Neuronal stem cell (in vitro differentiated cells): Measurements from ENCODE around the gene C11orf87.

ENCODE experiments used
- DNase-seq: peaks from one replicate; pipeline ENCODE4 v3.0.0-alpha.2; 2013; ENCODE audit warnings: low spot score
- H2AFZ ChIP-seq: one replicate; pipeline ENCODE4 v1.6.1; 2013; ENCODE audit warnings: mild to moderate bottlenecking, low read length, inconsistent platforms
- H2AK5ac ChIP-seq: 2 replicates; pipeline ENCODE4 v1.6.1; 2013; ENCODE audit warnings: low read depth, mild to moderate bottlenecking, inconsistent platforms, low read length, moderate library complexity, mixed read lengths
- H2BK120ac ChIP-seq: 2 replicates; pipeline ENCODE4 v1.6.1; 2013; ENCODE audit warnings: low read depth, mild to moderate bottlenecking, inconsistent platforms, low read length, moderate library complexity, mixed read lengths
- H2BK12ac ChIP-seq: one replicate; pipeline ENCODE4 v1.6.1; 2013; ENCODE audit warnings: low read length, inconsistent platforms
- H2BK15ac ChIP-seq: 2 replicates; pipeline ENCODE4 v1.6.1; 2013; ENCODE audit warnings: mild to moderate bottlenecking, low read length, inconsistent platforms, mixed read lengths
- H2BK5ac ChIP-seq: one replicate; pipeline ENCODE4 v1.6.1; 2013; ENCODE audit warnings: inconsistent platforms, mild to moderate bottlenecking, low read length, moderate library complexity
- H3K14ac ChIP-seq: one replicate; pipeline ENCODE4 v1.6.1; 2013; ENCODE audit warnings: low read length, inconsistent platforms
- H3K18ac ChIP-seq: 2 replicates; pipeline ENCODE4 v1.6.1; 2013; ENCODE audit warnings: low read length, inconsistent platforms
- H3K23ac ChIP-seq: 2 replicates; pipeline ENCODE4 v1.6.1; 2013; ENCODE audit warnings: low read depth, mild to moderate bottlenecking, mixed read lengths, low read length, inconsistent platforms; ENCODE audit not compliant: poor library complexity
- H3K27ac ChIP-seq: replicated peaks from 3 replicates; pipeline ENCODE4 v1.5.1; 2013; ENCODE audit warnings: low read length, inconsistent platforms
- H3K27me3 ChIP-seq, 3 experiments: 2 replicates each; pipeline ENCODE4 v1.6.1; 2013; ENCODE audit warnings: low read length in 3 of 3, mild to moderate bottlenecking in 2 of 3, inconsistent platforms in 1 of 3, low read depth in 1 of 3, mixed read lengths in 1 of 3, moderate library complexity in 1 of 3; ENCODE audit not compliant: control insufficient read depth in 3 of 3, insufficient read depth in 3 of 3
- H3K36me3 ChIP-seq, 2 donors: replicated peaks in 1 of 2; 2 replicates each; pipeline ENCODE4 v1.6.1; 2013; ENCODE audit warnings: low read length in 2 of 2; ENCODE audit not compliant: control insufficient read depth in 2 of 2, insufficient read depth in 2 of 2
- H3K4ac ChIP-seq: 2 replicates; pipeline ENCODE4 v1.6.1; 2013; ENCODE audit warnings: inconsistent platforms, mild to moderate bottlenecking, low read length, moderate library complexity
- H3K4me1 ChIP-seq, 2 donors: 1 replicate in 1 of 2; 2 replicates in 1 of 2; pipeline ENCODE4 v1.6.1; 2013; ENCODE audit warnings: low read length in 2 of 2, low read depth in 1 of 2; ENCODE audit not compliant: control insufficient read depth in 2 of 2, insufficient read depth in 1 of 2
- H3K4me2 ChIP-seq: one replicate; pipeline ENCODE4 v1.6.1; 2013; ENCODE audit warnings: mild to moderate bottlenecking, low read length, inconsistent platforms; ENCODE audit not compliant: insufficient read depth, poor library complexity, severe bottlenecking
- H3K4me3 ChIP-seq, 2 donors: 2 replicates each; pipeline ENCODE4 v1.5.1; 2013; ENCODE audit warnings: low read length in 2 of 2, mild to moderate bottlenecking in 2 of 2, inconsistent platforms in 1 of 2, moderate library complexity in 1 of 2
- H3K79me1 ChIP-seq: one replicate; pipeline ENCODE4 v1.6.1; 2013; ENCODE audit warnings: low read depth, mild to moderate bottlenecking, inconsistent platforms, low read length, moderate library complexity
- H3K9ac ChIP-seq: one replicate; pipeline ENCODE4 v1.6.1; 2013; ENCODE audit warnings: mild to moderate bottlenecking, low read depth, low read length, inconsistent platforms; ENCODE audit not compliant: poor library complexity
- H3K9me3 ChIP-seq, 2 donors: replicated peaks in 1 of 2; 2 replicates each; pipeline versions ENCODE3 to v1.6.1; 2013; ENCODE audit warnings: low read length in 2 of 2, mild to moderate bottlenecking in 2 of 2, inconsistent platforms in 1 of 2, low read depth in 1 of 2, mixed read lengths in 1 of 2, moderate library complexity in 1 of 2; ENCODE audit not compliant: control insufficient read depth in 2 of 2, insufficient read depth in 1 of 2
- H4K8ac ChIP-seq: one replicate; pipeline ENCODE4 v1.6.1; 2013; ENCODE audit warnings: low read depth, mild to moderate bottlenecking, inconsistent platforms, low read length, moderate library complexity
- H4K91ac ChIP-seq: one replicate; pipeline ENCODE4 v1.6.1; 2013; ENCODE audit warnings: low read length, low read depth, mild to moderate bottlenecking, inconsistent platforms; ENCODE audit not compliant: poor library complexity
- WGBS, 2 donors: extraction: QIAGEN DNeasy Blood & Tissue Kit; methylation state at CpG; one replicate each; pipeline ENCODE4 v1.1.7; 2013; ENCODE audit warnings: missing lambda C conversion rate in 2 of 2, mixed read lengths in 1 of 2; ENCODE audit not compliant: insufficient read length in 2 of 2, insufficient replicate concordance in 1 of 2; ENCODE audit errors: extremely low coverage in 2 of 2; 5-methylcytosine and 5-hydroxymethylcytosine counted together

Gene C11orf87

GRCh38 chr11:109378034-109378433 lies 44.0 kb upstream of the C11orf87 start:
- H2BK5ac ChIP-seq: no peak overlapping the region
- no peak overlapping the region for H3K14ac ChIP-seq
- no peak for DNase-seq
- H2BK15ac ChIP-seq: no peak overlapping the region
- H2AK5ac ChIP-seq: no peak overlapping the region
- H3K4me2 ChIP-seq: no peak overlapping the region
- no peak overlapping the region for H3K4ac ChIP-seq
- no peak overlapping the region for H2BK12ac ChIP-seq
- H3K79me1 ChIP-seq: no peaks in the 10 kb centered on the region
- H3K9ac ChIP-seq: no peak overlapping the region
- H3K18ac ChIP-seq: no peak overlapping the region
- no peak overlapping the region for H4K91ac ChIP-seq
- H3K4me3 ChIP-seq: no peak overlapping the region
- no peak overlapping the region for H4K8ac ChIP-seq
- no peak overlapping the region for H3K27ac ChIP-seq
- H3K27me3 ChIP-seq: no peaks in the 10 kb centered on the region
- H3K9me3 ChIP-seq: no peaks in the 10 kb centered on the region
- no peak overlapping the region for H2BK120ac ChIP-seq
- no peak overlapping the region for H2AFZ ChIP-seq
- H3K36me3 ChIP-seq: no peaks in the 10 kb centered on the region
- H3K4me1 ChIP-seq: no peaks in the 10 kb centered on the region
- no peak overlapping the region for H3K23ac ChIP-seq

DNA sequence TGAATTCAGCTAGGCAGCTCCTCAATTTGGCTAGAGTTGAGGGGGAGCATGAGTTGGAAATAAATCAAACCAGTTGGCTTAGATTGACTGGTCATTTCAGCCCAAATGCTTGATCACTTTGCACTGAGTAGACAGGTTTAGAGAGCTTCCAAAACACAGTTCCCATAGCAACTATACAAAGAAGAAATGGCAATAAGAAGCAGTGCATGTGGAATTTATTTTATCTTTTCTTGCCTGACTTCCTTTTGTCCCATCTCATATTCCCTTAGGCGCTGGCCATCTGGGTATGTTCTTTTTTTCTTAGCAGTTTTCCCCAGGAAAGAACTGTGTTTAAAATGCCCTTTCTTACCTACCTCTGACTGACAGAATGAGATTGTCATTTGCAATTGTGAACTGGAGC lies 38.7 kb upstream of the C11orf87 start:
- H3K4ac ChIP-seq: no peak overlapping the region
- no peak overlapping the region for H2BK120ac ChIP-seq
- H3K27me3 ChIP-seq: no peaks in the 10 kb centered on the region
- no peak overlapping the region for H3K27ac ChIP-seq
- no peak overlapping the region for H2BK15ac ChIP-seq
- no peak overlapping the region for H2AFZ ChIP-seq
- H3K14ac ChIP-seq: no peak overlapping the region
- no peak overlapping the region for H2BK12ac ChIP-seq
- no peak overlapping the region for H3K18ac ChIP-seq
- no peaks in the 10 kb centered on the region for H3K9me3 ChIP-seq
- H3K36me3 ChIP-seq: no peaks in the 10 kb centered on the region
- H2BK5ac ChIP-seq: no peak overlapping the region
- no CpG with 5 or more reads among the region's 1 CpG for WGBS, 2 donors
- no peak overlapping the region for H2AK5ac ChIP-seq
- no peak for DNase-seq
- H3K4me2 ChIP-seq: no peak overlapping the region
- H3K9ac ChIP-seq: no peak overlapping the region
- no peak overlapping the region for H4K8ac ChIP-seq
- H3K4me3 ChIP-seq: no peak overlapping the region
- no peaks in the 10 kb centered on the region for H3K4me1 ChIP-seq
- no peak overlapping the region for H4K91ac ChIP-seq
- no peaks in the 10 kb centered on the region for H3K79me1 ChIP-seq
- no peak overlapping the region for H3K23ac ChIP-seq

DNA sequence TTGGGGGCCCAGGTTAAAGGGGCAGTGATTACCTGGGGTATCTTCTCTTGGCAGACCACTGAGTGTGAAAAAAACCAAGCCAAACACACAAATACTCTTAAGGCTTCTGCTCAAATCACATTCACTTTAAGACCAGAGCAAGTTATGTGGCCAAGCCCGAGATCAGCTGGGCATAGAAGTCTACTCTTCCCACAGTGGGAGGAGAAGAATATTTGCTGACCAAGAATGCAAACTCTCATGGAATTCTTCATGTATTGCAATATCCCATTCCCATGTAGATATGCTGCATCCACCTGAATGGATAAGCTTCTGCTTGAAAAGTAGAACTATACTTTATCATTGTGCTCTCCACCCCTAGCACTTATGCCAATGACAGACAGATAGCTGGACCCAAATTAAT lies 37.1 kb upstream of the C11orf87 start:
- H3K27me3 ChIP-seq: no peaks in the 10 kb centered on the region
- no peak for DNase-seq
- no peak overlapping the region for H2AK5ac ChIP-seq
- no peaks in the 10 kb centered on the region for H3K4me1 ChIP-seq
- H3K27ac ChIP-seq: no peak overlapping the region
- no peaks in the 10 kb centered on the region for H3K79me1 ChIP-seq
- H3K4me2 ChIP-seq: no peak overlapping the region
- H4K8ac ChIP-seq: no peak overlapping the region
- H3K9me3 ChIP-seq: no peaks in the 10 kb centered on the region
- H2BK120ac ChIP-seq: no peak overlapping the region
- no peak overlapping the region for H2BK5ac ChIP-seq
- no peak overlapping the region for H3K4ac ChIP-seq
- no peak overlapping the region for H3K14ac ChIP-seq
- no peak overlapping the region for H3K4me3 ChIP-seq
- H2AFZ ChIP-seq: no peak overlapping the region
- H3K9ac ChIP-seq: no peak overlapping the region
- H3K23ac ChIP-seq: no peak overlapping the region
- no CpG with 5 or more reads among the region's 1 CpG for WGBS, 2 donors
- no peak overlapping the region for H2BK15ac ChIP-seq
- H4K91ac ChIP-seq: no peak overlapping the region
- no peaks in the 10 kb centered on the region for H3K36me3 ChIP-seq
- no peak overlapping the region for H3K18ac ChIP-seq
- H2BK12ac ChIP-seq: no peak overlapping the region

DNA sequence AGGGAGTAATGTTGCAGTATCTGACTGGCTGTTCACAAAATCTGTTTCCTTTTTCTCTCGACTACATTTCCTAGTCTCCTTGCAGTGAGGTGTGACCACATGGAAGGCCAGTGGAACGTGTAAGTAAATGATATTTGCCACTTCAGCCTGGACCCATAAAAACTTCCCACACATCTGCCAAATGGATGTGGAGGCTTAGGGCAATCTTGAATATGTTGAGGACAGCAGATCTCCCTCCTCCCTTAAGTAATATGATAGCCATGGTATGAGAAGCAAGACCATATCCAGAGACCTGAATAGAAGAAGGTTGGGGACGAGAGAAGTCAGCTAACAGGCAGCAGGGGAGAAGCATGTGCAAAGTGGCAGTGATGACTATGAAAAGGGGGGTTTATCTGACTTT lies 33.0 kb upstream of the C11orf87 start:
- no peak overlapping the region for H3K4ac ChIP-seq
- no peak overlapping the region for H3K23ac ChIP-seq
- H2AK5ac ChIP-seq: no peak overlapping the region
- no peaks in the 10 kb centered on the region for H3K4me1 ChIP-seq
- H2BK12ac ChIP-seq: no peak overlapping the region
- H2BK15ac ChIP-seq: no peak overlapping the region
- DNase-seq: no peak
- no peak overlapping the region for H4K91ac ChIP-seq
- WGBS, 2 donors: no CpG with 5 or more reads among the region's 3 CpGs
- H2AFZ ChIP-seq: no peak overlapping the region
- H3K9ac ChIP-seq: no peak overlapping the region
- no peak overlapping the region for H3K4me3 ChIP-seq
- no peak overlapping the region for H2BK120ac ChIP-seq
- no peak overlapping the region for H3K4me2 ChIP-seq
- no peaks in the 10 kb centered on the region for H3K9me3 ChIP-seq
- H3K18ac ChIP-seq: no peak overlapping the region
- no peaks in the 10 kb centered on the region for H3K36me3 ChIP-seq
- no peak overlapping the region for H4K8ac ChIP-seq
- no peaks in the 10 kb centered on the region for H3K79me1 ChIP-seq
- no peak overlapping the region for H3K14ac ChIP-seq
- H2BK5ac ChIP-seq: no peak overlapping the region
- H3K27me3 ChIP-seq: no peaks in the 10 kb centered on the region
- H3K27ac ChIP-seq: no peak overlapping the region
